Testis (tissue), 3 donors: ENCODE measurements around the gene PSENEN. TPM values are rescaled to one million over a fixed set of nuclear protein-coding genes. Genes with fewer than 3 reads are reported as not detected.

Source experiments
- DNase-seq: peaks from one replicate; pipeline ENCODE4 v3.0.0-alpha.2; 2019
- H3K27ac ChIP-seq, 2 donors: fragments of 200-600 bp; sonication (generic); one replicate each; pipeline ENCODE4 v1.5.1; 2019
- H3K27me3 ChIP-seq: fragments of 200-600 bp; sonication (generic); one replicate; pipeline ENCODE4 v1.5.1; 2019
- H3K36me3 ChIP-seq: fragments of 200-600 bp; sonication (generic); one replicate; pipeline ENCODE4 v1.5.1; 2017; ENCODE audit warnings: low read depth; ENCODE audit errors: missing control alignments
- H3K4me1 ChIP-seq: fragments of 200-600 bp; sonication (generic); one replicate; pipeline ENCODE4 v1.5.1; 2019
- H3K4me3 ChIP-seq, 2 donors: fragments of 200-600 bp; sonication (generic); one replicate each; pipeline ENCODE4 v1.5.1; 2017 to 2019
- H3K9me3 ChIP-seq: fragments of 200-600 bp; sonication (generic); one replicate; pipeline ENCODE4 v1.5.1; 2017
- CTCF ChIP-seq, 3 experiments: fragments of 450-650 bp in 2 of 3; fragments of 200-600 bp in 1 of 3; sonication (generic) in 1 of 3; IDR thresholded peaks; one replicate each; pipeline ENCODE4 v1.5.1; 2016 to 2019; ENCODE audit warnings: antibody characterized with exemption in 3 of 3, mild to moderate bottlenecking in 2 of 3, moderate library complexity in 1 of 3
- POLR2A ChIP-seq: fragments of 450-650 bp; IDR thresholded peaks from one replicate; pipeline ENCODE4 v1.6.1; 2017; ENCODE audit warnings: antibody characterized with exemption, mild to moderate bottlenecking, moderate library complexity
- WGBS, 2 donors: methylation state at CpG; one replicate each; pipeline ENCODE4 v1.1.5; 2018; 5-methylcytosine and 5-hydroxymethylcytosine counted together
- intact Hi-C: fragments of 100-400 bp; cut with DNase I; formaldehyde crosslinking; loops from one replicate; pipeline ENCODE4 v1.15.1; 2023; ENCODE audit warnings: low total_unique reads
- polyA plus RNA-seq: library from polyadenylated mRNA; stranded (reverse); fragments of 350-450 nt; fragmentation: Illumina TruSeq; extraction: RNeasy Lipid Tissue Mini Kit (QIAGEN cat#74804); gene quantifications from one replicate; pipeline ENCODE4 v1.2.3, GENCODE V29; 2014; ENCODE audit warnings: low read depth, low replicate concordance; ENCODE audit not compliant: insufficient read depth
- total RNA-seq, 2 donors: library from RNA; depleted of rRNA; stranded (reverse); fragments of >200 nt; gene quantifications; one replicate each; pipeline ENCODE4 v1.2.3, GENCODE V29; 2016

Gene PSENEN
- total and polyA plus RNA-seq, 3 donors from 2014 or later, result 100 to 303 (median 121) TPM

- intact Hi-C loops, result no loop called here
- Histone ChIP-seq H3K27ac (no peak overlapping the region), H3K27me3 (no peaks in the 10 kb centered on the region), H3K4me1 (no peaks in the 10 kb centered on the region), H3K36me3 (no peaks in the 10 kb centered on the region), H3K9me3 (no peaks in the 10 kb centered on the region), H3K4me3 (no peak overlapping the region)
- 84 to 89% methylated on average over 10 to 25 of the region's 25 CpGs for WGBS, 2 donors
- DNase-seq, result no peak
- TF ChIP-seq POLR2A (no peak), CTCF (IDR thresholded peaks at IDR 0.05) (no peak)
Measured at GRCh38 chr19:35732540-35733179, 12.8 kb upstream of the PSENEN start.

GRCh38 chr19:35733180-35734125, 12.0 kb upstream of the PSENEN start:
- Histone ChIP-seq H3K36me3 (no peaks in the 10 kb centered on the region), H3K27ac (no peak overlapping the region), H3K27me3 (no peaks in the 10 kb centered on the region), H3K4me1 (no peaks in the 10 kb centered on the region), H3K9me3 (no peaks in the 10 kb centered on the region), H3K4me3 (no peak overlapping the region)
- no peak for DNase-seq
- intact Hi-C loops, result no loop called here
- TF ChIP-seq POLR2A (no peak), CTCF (IDR thresholded peaks at IDR 0.05) (no peak)
- WGBS, 2 donors, result 86 to 92% methylated on average over 29 to 34 of the region's 35 CpGs

- Histone ChIP-seq H3K36me3 (no peaks in the 10 kb centered on the region), H3K4me1 (no peaks in the 10 kb centered on the region), H3K27me3 (no peaks in the 10 kb centered on the region), H3K4me3 (no peak overlapping the region), H3K27ac (no peak overlapping the region), H3K9me3 (no peaks in the 10 kb centered on the region)
- no peak for TF ChIP-seq POLR2A
- no peak for TF ChIP-seq CTCF (IDR thresholded peaks at IDR 0.05)
- 89 to 95% methylated on average over 8 of the region's 8 CpGs for WGBS, 2 donors
- intact Hi-C loops, result no loop called here
- no peak for DNase-seq
Measured at GRCh38 chr19:35734273-35734672, 11.2 kb upstream of the PSENEN start.

GRCh38 chr19:35734889-35735288, 10.6 kb upstream of the PSENEN start:
- 79 to 82% methylated on average over 5 of the region's 5 CpGs for WGBS, 2 donors
- TF ChIP-seq POLR2A (no peak), CTCF (IDR thresholded peaks at IDR 0.05) (no peak)
- H3K36me3 ChIP-seq, result no peaks in the 10 kb centered on the region

More at GRCh38 chr19:35734889-35735288, 10.6 kb upstream of the PSENEN start:
- no peaks in the 10 kb centered on the region for H3K27me3 ChIP-seq
- H3K4me3 ChIP-seq, result no peak overlapping the region
- no peak for DNase-seq
- no peaks in the 10 kb centered on the region for H3K9me3 ChIP-seq
- peaks cover 3% of the 10 kb centered on the region for H3K4me1 ChIP-seq
- intact Hi-C loops, result no loop called here
- no peak overlapping the region for H3K27ac ChIP-seq
